Measurements from ENCODE around the gene MYOM3.

Gene MYOM3

DNA sequence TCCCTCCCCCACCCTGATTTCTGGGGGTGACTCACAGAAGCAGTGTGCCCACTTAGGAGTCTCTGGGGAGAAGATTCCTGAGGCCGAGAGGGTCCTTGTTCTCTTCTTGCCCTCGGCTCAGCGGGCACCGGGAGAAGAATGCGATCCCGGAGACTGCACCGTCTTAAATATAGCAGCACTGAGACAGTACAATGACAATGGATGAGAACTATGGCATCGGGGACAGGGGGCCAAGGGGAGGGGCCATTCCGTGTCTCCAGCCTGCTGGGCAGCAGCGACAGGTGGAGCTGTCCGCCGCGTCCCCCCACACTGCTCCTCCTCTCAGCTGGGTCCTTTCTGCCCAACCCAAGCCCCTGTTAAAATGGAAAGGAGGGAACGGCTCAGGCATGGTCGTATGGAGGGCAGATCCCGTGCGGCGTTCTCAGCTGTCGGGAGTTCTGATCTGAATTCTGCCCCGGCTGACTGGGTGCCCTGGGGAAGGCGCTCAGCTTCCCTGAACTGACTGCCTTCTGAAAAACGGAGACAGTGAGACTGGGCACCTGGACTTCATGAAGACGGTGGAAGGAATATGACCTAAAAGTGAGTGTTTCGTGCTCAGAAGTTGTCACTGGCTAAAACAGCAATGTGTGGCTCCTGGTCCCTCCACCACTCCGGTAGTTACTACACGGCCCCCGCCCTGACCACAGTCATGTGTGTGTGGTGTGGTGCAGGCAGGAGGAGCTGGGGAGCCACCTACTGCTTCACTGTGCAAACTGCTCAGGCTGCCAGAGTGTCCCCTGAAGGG, at the start of gene MYOM3:
TSS of gene MYOM3 (minus strand) at position 140 of the 784 bp plus-strand sequence. CDS start 3,499 bp downstream, outside the sequence.
- peak; percentile 33 to 58 for DNase-seq (ENCODE audit: extremely low read depth in 1 of 2, low read depth in 1 of 2)

GRCh38 chr1:24161270-24161669, 49.3 kb upstream of the MYOM3 start:
- DNase-seq (ENCODE audit: extremely low read depth in 1 of 2, low read depth in 1 of 2): no peak

DNA sequence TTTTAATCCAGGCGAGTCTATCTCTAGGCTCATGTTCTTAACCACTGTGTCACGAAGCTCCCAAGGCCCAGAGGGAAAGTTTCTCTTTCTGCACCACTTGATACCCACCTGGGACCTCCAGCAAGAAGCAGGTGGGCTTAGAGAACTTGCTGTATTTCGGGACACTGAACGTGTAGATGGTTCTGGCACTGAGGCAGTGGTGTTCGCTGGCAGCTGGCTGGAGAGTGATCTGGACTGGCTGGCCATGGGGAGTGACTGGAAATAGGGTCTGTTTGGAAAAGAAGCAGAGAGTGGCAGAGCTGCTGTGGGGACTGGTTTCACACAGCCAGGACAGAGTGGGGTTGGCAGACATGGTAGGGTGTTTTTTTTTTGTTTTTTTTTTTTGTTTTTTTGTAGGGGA, 47.4 kb upstream of the MYOM3 start:
- DNase-seq (ENCODE audit: extremely low read depth in 1 of 2, low read depth in 1 of 2): no peak

GRCh38 chr1:24157918-24158481, 46.1 kb upstream of the MYOM3 start:
- no peak for DNase-seq (ENCODE audit: extremely low read depth in 1 of 2, low read depth in 1 of 2)

DNA sequence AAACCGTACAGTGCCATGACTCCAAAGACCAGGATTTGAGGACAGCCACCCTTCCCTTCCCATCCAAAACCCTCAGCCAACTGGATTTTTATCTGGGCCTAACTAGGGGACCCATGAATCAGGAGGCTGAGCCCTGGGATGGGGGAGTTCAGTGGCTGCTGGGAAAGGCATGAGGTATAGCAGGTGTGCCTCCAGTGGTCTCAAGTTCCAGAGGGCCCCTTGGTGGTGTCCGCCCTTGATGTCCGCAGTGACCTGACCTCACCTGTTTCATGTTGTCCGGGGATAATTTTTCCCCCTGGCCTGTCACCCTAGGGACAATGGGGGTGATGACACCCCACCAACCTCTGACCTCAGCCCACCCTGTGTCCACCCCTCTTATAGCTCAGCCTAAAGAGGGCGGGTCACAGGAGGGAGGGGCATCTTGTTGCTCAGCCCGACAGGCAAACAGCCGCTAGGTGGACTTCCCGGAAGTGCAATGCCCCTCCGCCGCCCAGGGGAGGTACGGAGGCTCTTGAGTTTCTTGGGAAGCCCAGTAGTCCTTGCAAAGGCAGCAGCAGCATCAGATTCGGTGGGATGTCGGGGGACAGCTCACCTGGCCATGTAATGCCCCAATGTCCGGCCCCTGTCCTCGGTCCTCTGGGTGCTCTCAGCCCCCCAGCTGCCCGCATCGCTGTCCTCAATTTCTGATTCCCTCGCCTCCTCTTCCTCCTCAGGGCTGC, 44.8 kb upstream of the MYOM3 start:
- no peak for DNase-seq (ENCODE audit: extremely low read depth in 1 of 2, low read depth in 1 of 2)

GRCh38 chr1:24155011-24155782, 43.3 kb upstream of the MYOM3 start:
- no peak for DNase-seq (ENCODE audit: extremely low read depth in 1 of 2, low read depth in 1 of 2)

DNA sequence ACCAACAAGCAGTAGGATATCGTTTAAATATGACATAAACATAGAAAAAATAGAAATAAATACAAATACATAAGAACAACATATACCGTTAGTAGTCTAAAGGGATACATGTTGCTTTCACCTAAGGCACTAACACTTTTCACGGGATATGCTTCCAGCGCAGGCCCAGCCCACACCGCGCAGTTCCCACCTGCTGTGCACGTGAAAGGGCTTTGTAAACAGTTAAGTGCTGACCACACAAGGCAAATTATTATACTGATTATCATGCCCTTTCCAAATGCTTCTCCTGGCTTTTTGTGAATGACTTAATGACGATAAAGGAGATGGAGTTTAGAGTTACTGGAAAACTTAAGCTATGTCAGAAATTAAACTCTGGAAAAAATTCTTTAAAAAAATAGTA, 42.3 kb upstream of the MYOM3 start:
- DNase-seq (ENCODE audit: extremely low read depth in 1 of 2, low read depth in 1 of 2): no peak

GRCh38 chr1:24152631-24153494, 40.9 kb upstream of the MYOM3 start:
- no peak for DNase-seq (ENCODE audit: extremely low read depth in 1 of 2, low read depth in 1 of 2)

DNA sequence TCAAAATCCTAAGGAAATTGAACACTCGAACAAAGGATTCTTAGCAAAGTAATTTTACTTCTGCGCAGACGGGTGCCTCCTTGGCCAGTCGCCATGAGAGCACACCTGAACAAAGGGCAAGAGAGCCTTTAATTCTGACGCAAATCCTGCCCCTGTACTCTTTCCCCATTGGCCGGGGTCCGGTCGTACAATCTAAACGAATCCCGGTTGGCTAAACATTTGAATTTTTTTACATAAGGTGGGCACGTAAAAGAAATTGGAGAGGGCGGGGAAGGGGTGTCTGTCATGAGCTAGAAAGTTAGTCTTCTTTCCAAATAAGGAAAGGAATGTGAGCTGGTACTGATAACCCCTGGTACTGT, 39.2 kb upstream of the MYOM3 start:
- DNase-seq (ENCODE audit: extremely low read depth in 1 of 2, low read depth in 1 of 2): no peak

DNA sequence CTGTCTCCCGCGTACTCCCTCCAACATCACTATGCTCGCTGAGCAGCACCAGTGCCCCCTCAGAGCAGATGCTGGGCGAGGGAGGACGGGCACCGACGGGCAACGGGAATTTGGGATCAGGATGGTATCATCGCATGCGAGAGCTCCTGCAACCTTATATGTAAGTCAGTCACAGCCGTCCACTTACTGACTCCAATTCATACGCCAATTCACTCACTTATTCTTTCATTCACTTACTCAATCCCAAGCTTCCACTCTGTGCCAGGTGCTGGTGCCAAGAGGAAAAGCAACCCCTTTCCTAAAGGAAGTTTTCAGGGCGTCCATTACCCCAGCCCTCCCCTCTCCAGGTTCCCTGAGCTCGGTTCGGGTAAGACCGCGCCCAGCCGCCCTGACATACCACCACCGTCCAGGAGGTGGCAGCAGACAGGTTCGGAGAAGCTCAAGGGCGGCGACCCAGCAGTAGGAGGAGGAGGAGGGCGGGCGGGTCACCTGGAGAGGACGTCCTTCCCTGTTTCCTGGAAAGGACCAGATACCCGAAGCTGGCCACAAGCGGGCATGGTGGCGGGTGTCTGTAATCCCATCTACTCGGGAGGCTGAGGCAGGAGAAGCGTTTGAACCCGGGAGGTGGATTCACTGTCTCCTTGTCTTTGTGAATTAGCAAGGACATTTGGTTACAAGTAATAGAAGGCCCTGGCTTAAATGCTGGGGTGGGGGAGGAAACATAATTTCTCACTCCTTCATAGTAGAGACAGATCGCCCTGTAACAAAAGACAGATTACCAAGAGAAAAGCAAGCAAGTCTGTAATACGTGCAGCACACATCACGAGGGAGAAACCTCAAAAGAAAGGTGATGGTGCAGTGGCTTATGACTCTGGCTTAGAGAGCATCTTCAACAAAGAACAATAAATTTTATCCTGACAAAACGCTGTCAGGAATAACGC, 38.6 kb upstream of the MYOM3 start:
- peak; percentile 64 to 77 for DNase-seq (ENCODE audit: extremely low read depth in 1 of 2, low read depth in 1 of 2)

DNA sequence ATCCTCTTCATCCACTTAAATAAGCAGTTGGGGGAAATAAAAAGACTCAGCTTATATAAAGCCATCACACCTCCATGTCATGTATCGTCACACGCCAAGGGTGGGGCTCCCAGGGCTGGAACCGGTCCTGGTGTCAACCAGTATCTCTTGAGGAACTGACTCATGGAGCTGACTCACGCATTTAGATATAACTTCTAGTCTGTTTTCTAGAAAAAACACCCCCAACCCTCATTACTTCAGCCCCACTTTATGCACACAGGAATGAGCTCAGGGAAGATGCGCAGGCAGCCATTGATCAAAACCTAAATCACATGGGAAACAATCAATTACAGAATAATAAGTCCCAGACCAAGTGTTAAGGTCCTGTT, 37.9 kb upstream of the MYOM3 start:
- DNase-seq (ENCODE audit: extremely low read depth in 1 of 2, low read depth in 1 of 2): peak in 1 of 2 donors; percentile 65

DNA sequence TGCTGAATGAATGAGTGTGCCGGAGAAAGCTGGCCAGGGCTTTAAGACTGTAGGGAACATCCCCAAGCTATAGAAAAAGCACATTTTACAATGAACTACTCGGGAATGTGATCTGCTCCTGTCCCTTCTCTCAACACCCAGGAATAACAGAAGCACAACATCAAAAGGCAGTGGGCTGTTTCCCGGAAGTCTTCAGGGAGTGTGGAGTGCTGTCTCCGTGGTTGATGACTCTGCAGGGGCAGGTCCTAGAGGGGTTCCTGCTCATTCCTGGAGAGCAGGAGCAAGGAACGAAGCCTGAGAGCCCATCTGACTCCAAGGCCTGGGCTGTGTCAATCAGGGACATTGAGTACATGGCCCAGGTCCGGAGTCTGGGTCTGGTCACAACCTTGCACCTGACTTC, 35.9 kb upstream of the MYOM3 start:
- no peak for DNase-seq (ENCODE audit: extremely low read depth in 1 of 2, low read depth in 1 of 2)

GRCh38 chr1:24147194-24147593, 35.3 kb upstream of the MYOM3 start:
- DNase-seq (ENCODE audit: extremely low read depth in 1 of 2, low read depth in 1 of 2): no peak

GRCh38 chr1:24142546-24143534, 30.9 kb upstream of the MYOM3 start, which contains the start of gene IL22RA1:
IL22RA1 (minus strand) TSS chr1:24143140; CDS start chr1:24143082, 58 bp downstream.
- DNase-seq (ENCODE audit: extremely low read depth in 1 of 2, low read depth in 1 of 2): no peak

DNA sequence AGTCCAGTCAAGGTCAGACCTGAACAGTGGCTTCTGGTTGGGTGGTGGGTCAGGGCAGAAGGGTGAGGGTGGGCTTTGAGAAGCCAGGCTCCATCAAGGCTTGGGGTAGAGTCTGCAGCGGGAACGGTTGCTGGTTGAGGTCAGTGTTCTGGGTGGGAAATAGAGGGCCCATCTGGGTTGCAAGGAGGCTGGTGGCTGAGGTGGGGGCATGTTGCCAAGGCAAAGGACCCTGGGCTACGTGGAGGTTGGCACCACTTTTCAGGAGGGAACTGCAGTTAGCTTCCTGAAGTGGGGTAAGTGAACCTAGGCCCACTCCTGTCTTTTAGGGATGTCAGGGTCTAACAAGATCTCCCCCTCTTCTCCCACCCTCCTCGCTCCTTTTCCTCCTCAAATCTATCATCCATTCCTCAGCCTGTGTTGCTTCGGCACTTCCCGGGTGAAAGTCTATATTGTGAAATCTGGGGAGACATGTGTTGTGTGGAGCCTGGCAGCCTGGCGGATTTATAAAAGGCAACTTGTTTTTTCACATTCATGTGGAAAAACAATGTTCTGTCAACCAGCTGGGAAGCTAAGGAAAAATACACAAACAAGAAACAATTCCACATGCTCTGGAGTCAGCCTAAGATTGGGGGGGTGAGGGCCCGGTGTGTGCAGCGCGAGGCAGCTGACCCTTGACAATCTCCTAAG, 29.5 kb upstream of the MYOM3 start:
- DNase-seq (ENCODE audit: extremely low read depth in 1 of 2, low read depth in 1 of 2): no peak

- DNase-seq (ENCODE audit: extremely low read depth in 1 of 2, low read depth in 1 of 2): no peak
Measured at GRCh38 chr1:24140741-24141181, 28.8 kb upstream of the MYOM3 start.

DNA sequence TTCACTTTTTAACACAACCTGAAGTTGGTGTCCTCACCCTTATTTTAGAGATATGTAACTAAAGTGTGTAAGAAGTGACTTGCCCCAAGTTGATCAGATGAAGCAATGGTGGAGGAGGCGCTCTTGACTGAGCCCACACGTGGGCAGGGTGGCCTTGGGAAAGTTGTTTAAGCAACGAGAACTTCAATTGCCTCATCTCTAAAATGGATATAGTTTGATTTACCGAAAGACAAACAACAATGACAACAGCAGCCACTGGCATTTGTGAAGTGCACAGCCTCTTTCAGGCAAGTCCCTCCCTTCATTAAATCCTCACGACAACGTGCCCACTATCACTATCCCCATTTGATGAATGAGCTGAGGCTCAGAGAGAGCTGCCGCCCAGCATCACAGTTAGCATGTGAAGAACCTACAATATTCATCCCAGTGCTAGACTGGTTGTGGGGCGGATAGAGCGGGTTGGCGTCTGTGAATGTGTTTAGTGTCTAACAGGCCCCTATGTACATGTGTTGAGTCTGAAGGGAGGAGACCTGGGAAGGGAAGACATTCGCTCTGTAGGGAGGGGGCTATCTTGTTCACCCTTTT, 28.0 kb upstream of the MYOM3 start:
- no peak for DNase-seq (ENCODE audit: extremely low read depth in 1 of 2, low read depth in 1 of 2)

Measured in stimulated activated CD8-positive, alpha-beta memory T cell treated with anti-CD3 and anti-CD28 coated beads, Interleukin-7, amount 100 ng/mL, for 48 hours (primary cell).